ENCODE results near the gene MINDY4.

Gene MINDY4

GRCh38 chr7:30859940-30860496, 88.8 kb downstream of the MINDY4 start:
- peak; percentile 51 for DNase-seq

- DNase-seq: no peak
These were observed 90.4 kb downstream of the MINDY4 start for GRCh38 chr7:30861612-30862011.

GRCh38 chr7:30862995-30863705, 91.9 kb downstream of the MINDY4 start:
- no peak for DNase-seq

GRCh38 chr7:30863706-30864035, 92.5 kb downstream of the MINDY4 start:
- no peak for DNase-seq

- no peak for DNase-seq
These were observed 92.9 kb downstream of the MINDY4 start for GRCh38 chr7:30864101-30864500.

GRCh38 chr7:30865076-30865475, 93.9 kb downstream of the MINDY4 start:
- no peak for DNase-seq

- DNase-seq: peak; percentile 6
These were observed 94.6 kb downstream of the MINDY4 start for GRCh38 chr7:30865821-30866220.

GRCh38 chr7:30866939-30867338, 95.7 kb downstream of the MINDY4 start:
- no peak for DNase-seq

GRCh38 chr7:30867483-30867882, 96.3 kb downstream of the MINDY4 start:
- no peak for DNase-seq

GRCh38 chr7:30869794-30870611, 98.8 kb downstream of the MINDY4 start:
- peak; percentile 23 for DNase-seq

GRCh38 chr7:30870821-30871518, 99.8 kb downstream of the MINDY4 start:
- no peak for DNase-seq

GRCh38 chr7:30871655-30872054, 100.4 kb downstream of the MINDY4 start:
- DNase-seq: no peak

- no peak for DNase-seq
These were observed 102.0 kb downstream of the MINDY4 start for GRCh38 chr7:30873207-30873606.

- no peak for DNase-seq
These were observed 102.4 kb downstream of the MINDY4 start for GRCh38 chr7:30873656-30874055.

GRCh38 chr7:30874656-30875302, 103.6 kb downstream of the MINDY4 start:
- DNase-seq: no peak

- DNase-seq: no peak
These were observed 106.0 kb downstream of the MINDY4 start for GRCh38 chr7:30877015-30877769.

- DNase-seq: no peak
These were observed 106.8 kb downstream of the MINDY4 start for GRCh38 chr7:30877993-30878392.

- no peak for DNase-seq
These were observed 108.2 kb downstream of the MINDY4 start for GRCh38 chr7:30879139-30880124.

GRCh38 chr7:30880125-30880720, 109.0 kb downstream of the MINDY4 start:
- no peak for DNase-seq

GRCh38 chr7:30880941-30881340, 109.7 kb downstream of the MINDY4 start:
- no peak for DNase-seq

GRCh38 chr7:30881448-30881847, 110.2 kb downstream of the MINDY4 start:
- DNase-seq: no peak
